NCI-H526 treated with DMSO at 0.1 percent for 48 hours (cell line): ENCODE measurements around the gene MYL6B.
A peak's percentile ranks its signal among the peaks of the same experiment; 100 is the strongest.
"Not testable (repeated sequence)": the region's sequence is repeated elsewhere in the genome, so short reads cannot be mapped to it uniquely, and the experiment has no call there.

Source experiments
- DNase-seq: peaks from one replicate; lab custom pipeline; 2025; lab: John Stamatoyannopoulos, UW

Gene MYL6B

DNA sequence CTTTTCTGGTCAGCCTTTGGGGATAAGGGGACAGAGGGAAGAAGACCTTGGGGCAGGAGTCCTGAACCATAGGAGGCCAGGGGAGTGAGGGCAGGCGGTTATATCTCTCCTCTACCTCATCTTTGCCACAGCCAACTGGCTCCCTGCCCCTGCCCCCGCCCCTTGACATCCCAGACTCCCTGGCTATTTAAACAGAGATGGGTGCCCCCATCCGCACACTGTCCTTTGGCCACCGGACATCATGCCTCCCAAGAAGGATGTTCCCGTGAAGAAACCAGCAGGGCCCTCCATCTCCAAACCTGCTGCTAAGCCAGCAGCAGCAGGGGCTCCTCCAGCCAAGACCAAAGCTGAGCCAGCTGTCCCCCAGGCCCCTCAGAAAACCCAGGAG is 1.3 kb downstream of the MYL6B start:
- no peak for DNase-seq

- DNase-seq: no peak
Observed at GRCh38 chr12:56154246-56154771, 1.9 kb downstream of the MYL6B start.

GRCh38 chr12:56154818-56155217 is 2.4 kb downstream of the MYL6B start:
- no peak for DNase-seq

GRCh38 chr12:56155256-56155845 is 3.0 kb downstream of the MYL6B start:
- no peak for DNase-seq

- DNase-seq: not testable (repeated sequence)
Observed at GRCh38 chr12:56156464-56157200, 4.2 kb downstream of the MYL6B start.

DNA sequence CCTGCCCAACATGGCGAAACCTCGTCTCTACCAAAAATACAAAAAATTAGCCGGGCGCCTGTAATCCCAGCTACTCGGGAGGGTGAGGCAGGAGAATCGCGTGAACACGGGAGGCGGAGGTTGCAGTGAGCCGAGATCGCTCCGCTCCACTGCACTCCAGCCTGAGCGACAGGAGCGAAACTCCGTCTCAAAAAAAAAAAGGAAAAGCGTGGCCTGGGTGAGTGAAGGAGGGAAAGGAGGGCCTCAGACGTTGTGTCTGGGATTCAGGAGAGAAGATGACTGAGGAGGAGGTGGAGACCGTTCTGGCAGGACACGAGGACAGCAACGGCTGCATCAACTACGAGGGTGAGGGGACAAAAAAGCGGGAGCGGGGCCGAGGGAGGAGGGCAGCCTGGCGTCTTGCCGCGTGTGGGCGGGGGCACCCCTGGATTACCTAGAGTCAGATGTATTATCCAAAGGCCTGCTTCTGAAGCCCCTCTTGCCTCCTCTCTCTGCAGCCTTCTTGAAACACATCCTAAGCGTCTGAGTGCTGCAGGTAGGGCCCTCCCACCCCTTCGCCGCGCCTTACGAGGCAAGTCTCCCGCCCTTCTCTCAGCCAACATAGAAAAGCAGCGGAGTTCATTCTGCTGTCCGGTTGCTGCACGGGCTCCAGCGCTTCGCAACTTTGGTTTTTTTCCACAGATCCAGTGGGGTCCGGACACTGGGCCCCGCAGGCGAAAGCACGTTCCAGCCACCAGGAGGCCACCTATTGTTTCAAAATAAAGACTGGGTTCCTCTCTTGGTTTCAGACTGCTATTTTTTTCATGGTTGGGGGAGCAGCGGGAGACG is 5.0 kb downstream of the MYL6B start:
- DNase-seq: peak; percentile 74

- DNase-seq: peak; percentile 94
Observed at GRCh38 chr12:56158029-56158925, 5.9 kb downstream of the MYL6B start, which contains the start of gene MYL6. TSS of gene MYL6 (plus strand) at chr12:56158359. CDS start at chr12:56158402, 43 bp downstream.

DNA sequence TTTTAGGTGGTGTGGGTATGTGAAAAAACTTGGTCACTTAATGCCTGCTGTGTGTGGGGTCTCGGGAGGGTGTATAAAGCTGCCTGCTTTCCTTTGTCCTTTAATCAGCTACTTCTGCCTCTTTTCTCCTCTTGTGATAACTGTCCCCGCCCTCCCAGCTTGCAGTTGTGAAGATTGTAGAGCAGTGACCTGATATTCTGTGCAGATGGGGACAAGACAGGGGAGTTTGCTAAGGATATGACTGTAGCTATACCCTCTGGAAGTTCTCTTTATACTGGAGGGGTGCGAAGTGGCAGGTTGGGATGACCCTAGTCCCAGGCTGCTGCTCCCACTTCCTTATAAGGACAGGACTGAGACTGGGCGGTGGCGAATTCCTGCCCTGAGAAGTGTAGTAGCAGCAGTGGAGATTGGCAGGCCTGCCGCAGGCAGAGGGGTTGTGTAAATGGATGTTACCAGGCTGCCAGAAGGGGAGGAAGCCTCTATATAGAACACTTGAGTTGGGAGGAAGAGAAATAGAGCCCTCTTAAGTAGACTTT is 6.6 kb downstream of the MYL6B start:
- no peak for DNase-seq

- DNase-seq: no peak
Observed at GRCh38 chr12:56159482-56160192, 7.2 kb downstream of the MYL6B start.

DNA sequence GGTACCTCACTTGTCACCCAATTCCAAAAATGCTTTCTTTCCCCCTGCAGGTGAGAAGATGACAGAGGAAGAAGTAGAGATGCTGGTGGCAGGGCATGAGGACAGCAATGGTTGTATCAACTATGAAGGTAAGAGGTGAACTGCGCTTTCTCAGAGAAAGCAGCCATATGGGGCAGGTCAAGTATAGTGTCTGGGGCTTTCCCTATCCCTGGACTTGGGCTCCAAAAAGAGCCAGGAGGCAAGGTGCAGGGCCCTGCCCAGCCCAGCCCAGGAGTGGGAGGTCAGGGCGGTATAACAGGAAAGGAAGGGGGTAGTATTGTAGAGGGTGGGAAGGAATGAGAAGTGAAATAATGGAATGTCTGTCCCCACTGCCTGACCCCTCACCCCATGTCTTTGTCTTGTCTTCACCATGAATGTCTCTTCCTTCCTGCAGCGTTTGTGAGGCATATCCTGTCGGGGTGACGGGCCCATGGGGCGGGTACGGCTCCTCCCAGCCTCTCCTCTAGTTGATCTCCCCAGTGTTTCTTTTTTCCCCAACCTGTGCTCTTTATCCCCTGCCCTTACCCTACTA is 7.9 kb downstream of the MYL6B start:
- no peak for DNase-seq

DNA sequence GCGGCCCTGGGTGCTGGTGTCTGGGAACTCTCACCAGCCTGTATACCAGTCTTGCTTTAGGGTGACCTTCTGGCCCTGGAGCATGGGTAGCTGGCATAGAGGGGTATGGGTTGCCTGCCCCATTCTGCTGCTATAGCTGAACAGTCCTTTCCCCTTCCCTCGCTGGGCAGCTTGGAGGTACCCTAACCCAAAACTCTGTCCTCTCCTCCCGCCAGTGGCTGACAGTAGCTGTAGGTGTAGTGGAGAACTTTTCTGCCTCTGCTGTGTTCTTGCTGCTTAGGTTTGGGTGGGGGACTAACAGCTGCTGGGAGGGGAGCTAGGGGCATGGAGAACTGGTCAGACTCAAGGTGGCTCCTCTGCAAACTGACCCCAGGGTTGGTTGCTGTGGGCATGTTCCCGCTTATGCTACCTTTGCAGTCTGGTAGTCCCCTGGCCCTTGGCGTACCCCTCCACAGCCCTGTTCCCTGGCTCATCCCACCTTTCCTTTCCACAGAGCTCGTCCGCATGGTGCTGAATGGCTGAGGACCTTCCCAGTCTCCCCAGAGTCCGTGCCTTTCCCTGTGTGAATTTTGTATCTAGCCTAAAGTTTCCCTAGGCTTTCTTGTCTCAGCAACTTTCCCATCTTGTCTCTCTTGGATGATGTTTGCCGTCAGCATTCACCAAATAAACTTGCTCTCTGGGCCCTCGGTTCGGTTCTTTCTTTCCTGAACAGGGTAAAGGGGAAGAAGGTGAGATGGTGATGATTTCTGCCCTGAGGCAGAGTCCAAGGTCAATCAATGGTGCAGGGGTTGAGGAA is 8.7 kb downstream of the MYL6B start:
- no peak for DNase-seq

DNA sequence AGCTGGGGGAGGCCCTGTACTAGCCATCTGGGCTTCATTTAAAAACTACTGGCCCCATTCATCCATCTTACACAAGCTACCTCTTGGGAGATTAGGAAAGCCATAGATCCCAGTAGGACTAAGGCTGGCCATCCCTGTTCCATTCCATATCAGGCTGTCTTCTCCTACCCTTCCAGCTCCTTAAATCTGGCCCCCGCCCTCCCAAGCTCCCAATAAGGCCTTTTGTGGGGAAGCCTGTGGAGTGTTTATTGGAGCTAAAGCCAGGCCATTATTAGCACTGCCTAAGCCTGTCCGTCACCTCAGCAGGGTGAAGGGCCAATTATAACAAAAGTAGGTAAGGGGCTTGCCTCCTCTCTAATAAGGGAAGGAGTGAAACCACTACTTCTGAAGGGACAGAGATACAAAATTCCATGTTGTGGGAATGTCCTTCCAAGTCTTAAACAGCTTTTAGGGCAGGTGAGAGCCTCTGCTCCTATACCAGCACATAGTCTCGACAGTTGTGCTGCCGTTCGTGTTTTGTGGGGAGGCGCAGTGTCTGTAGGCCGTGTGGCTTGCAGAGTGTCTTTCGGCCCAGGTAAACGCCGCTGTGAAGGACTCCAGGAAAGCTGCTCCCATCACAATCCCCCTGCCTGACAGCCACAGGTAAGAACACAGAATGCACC is 9.4 kb downstream of the MYL6B start:
- no peak for DNase-seq

DNA sequence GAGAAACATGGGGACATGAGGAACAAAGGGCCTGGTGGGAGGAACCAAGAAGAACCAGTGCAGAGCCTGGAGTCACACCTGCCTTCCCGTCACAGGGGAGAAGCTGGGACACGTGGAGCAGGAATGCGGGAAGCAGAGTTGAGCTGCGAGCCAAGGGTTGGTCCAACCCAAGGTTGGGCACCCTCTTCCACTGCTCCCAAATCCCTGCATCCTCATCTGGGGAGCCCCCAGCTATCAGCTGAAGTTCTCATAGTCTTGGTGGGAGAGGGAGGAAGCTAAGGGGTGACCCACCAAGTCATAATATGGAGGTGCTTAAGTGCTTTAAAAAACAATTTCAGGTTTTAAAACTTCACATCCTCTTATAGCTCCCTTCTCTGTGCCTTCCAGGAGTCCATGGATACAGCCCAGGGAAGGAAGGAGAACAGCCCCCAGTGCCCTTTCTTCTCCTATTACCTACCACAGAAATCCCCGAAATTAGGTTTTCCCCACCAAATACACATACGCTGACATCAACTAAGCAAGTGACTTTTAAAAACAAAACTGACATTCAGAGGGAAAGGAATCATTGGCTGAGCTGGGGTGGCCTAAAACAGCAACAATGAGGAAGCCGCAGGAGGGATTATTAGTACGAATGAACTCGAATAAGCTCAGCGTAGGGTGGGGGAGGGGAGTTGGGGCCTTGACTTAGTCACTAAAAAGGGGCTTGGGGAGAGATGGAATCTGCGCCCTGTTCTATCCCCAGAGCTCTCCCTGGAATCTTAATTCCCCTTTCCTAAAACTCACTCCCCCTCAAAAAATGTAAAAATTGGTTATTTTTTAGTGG is 10.3 kb downstream of the MYL6B start:
- DNase-seq: no peak

DNA sequence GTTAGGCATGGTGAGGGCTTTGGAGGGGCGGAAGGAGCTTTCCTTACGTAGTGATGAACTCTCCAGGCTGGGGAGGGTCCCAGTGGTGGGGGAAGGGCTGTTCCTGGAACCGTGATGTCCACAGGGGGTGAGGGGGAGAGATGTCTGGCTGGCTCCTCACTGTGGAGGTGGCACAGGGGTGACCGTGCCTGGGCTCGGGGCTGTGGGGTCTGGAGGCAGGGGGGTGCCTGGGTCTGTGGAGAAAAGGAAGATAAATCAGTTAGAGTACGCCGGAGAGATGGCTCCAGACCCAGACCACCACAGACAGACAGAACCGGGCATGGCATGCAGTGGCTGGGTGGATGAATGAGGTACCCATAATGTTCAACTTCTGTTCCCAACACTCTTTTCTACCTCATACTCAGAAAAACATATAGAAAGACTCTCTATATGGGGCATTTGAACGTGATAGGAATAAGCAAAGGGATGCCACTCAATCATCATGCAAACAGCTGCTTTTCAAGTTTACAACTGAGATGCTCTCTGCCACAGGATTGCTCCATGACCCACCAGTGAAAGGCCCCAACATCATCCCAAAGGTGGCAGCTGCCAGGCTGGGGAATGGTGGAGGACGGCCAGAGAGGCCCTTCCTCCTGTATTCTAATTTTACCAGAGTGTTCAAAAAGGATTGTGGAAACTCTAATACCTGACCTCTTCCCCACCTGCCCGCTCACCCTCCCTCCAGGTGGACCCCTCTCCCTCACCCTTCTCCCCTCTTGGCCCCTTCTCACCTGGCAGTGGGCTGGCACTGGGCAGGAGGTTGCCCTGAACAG is 11.4 kb downstream of the MYL6B start:
- DNase-seq: no peak

DNA sequence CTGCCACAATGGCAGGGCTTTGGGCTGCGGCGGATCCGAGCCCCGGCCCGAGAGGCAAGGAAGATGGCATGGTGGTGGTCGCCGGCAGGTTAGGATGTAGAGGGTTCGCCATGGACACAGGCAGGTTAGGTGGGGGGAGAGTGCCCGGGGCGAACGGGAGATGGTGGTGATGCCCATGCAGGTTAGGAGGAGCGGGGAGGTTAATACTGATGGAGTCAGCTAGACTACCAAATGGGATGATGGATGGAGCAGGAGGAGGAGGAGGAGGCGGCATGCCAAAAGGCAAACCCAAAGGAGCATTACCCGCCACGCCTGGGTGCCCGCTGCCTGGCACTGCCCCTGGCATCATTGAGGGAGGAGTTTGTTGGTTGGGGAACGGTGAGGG is 11.9 kb downstream of the MYL6B start:
- no peak for DNase-seq

- DNase-seq: no peak
Observed at GRCh38 chr12:56165369-56165768, 13.0 kb downstream of the MYL6B start.

- DNase-seq: no peak
Observed at GRCh38 chr12:56169229-56169759, 16.9 kb downstream of the MYL6B start.
